ENCODE measurements around the gene KNCN.

The KNCN gene

GRCh38 chr1:46523496-46524353 lies 27.7 kb downstream of the KNCN start:
- no peak for DNase-seq (ENCODE audit: low read depth)

- DNase-seq (ENCODE audit: low read depth) = no peak
Observed at GRCh38 chr1:46522969-46523320, 28.5 kb downstream of the KNCN start.

DNA sequence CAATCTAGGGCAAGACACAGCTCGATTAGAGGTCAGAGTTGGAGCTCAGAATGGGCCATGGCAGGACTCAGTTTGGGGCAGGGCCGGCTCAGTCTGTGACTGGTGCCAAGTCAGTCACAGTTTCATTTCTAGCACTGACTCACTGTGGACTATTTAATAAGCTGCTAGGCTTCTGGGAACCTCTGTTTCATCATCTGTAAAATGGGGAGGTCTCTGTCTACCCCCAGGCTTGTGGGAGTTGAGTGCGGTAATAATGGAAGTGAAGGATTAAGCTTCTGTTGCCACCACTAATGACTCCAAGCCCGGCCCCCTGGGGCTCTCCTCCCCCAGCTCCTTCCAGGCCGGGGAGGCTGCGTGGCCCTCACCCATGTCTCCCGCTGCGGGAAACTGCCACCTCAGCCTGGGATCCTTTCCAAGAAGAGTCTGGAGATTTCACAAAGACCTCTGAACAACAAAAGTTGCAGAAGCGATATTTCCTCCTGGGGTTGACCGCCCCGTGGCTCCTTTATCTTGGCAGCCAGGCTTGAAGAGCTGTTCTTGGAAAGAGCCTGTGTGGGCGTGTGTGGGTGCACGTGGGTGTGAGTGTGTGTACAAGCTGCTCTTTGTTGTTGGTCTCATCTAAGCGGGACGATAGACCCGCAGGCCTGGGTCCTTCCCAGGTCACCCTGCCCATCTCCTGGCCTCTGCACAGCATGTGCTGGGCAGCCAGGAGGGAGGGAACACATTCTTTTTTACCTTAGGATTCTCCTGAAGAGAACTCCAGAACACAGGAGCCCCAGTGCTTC lies 29.1 kb downstream of the KNCN start:
- no peak for DNase-seq (ENCODE audit: low read depth)

DNA sequence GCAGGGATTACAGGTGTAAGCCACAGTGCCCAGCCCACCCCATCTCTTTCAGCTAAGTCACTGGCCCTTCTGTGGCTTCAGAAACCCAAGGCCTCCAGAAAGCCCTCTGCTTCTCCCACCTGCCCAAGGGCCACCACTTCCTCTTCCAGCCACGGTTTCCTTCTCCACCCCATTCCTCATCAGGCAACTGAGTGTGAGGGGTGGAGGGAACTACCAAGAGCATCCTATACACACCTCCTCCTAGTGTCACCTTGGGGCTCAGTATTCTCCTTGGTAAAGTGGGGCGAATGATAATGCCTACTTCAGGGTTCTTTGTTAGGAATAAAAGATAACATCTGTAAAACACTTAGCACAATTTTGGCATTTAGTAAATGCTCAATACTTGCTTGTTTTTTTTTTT lies 30.0 kb downstream of the KNCN start:
- DNase-seq (ENCODE audit: low read depth) = no peak

DNA sequence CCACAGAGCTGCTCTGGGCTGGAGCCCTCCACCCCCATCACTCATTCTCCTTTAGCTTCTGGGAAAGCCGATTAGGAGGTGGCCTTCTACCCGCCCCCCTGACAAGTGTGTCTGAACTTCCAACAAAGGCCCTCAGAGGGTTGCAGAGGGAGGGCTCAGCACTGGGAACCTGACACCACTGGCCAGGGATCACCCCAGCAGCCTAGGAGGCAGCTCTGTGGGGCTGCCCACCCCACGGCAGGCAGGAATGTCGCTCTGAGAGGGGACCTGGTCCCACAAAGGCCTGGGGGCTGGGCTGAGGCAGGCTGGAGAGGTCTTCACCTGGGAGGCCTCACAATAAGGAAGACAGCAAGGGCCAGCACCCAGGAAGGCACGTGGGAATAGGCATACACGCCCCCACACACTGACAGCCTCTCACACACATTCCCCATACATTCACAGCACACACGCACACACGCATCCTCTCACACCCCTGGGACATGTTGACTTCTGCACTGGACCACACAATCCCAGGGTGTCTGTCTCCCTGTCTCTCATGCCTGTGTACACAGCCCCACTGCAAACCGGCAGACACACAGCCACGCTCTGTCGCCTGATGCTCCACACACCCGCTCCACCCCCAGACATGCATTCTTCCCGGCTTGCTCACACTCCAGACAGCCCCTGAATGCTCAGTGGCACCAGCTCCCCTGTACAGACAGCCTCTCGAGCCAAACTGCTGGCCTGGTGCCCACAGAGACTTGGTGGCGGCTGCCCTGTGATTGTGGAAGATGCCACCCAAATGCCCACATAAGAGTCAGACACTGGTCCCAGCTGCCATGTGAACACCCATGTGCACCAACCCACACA lies 31.2 kb downstream of the KNCN start:
- no peak for DNase-seq (ENCODE audit: low read depth)

GRCh38 chr1:46519209-46519608 lies 32.2 kb downstream of the KNCN start:
- DNase-seq (ENCODE audit: low read depth) = no peak

DNA sequence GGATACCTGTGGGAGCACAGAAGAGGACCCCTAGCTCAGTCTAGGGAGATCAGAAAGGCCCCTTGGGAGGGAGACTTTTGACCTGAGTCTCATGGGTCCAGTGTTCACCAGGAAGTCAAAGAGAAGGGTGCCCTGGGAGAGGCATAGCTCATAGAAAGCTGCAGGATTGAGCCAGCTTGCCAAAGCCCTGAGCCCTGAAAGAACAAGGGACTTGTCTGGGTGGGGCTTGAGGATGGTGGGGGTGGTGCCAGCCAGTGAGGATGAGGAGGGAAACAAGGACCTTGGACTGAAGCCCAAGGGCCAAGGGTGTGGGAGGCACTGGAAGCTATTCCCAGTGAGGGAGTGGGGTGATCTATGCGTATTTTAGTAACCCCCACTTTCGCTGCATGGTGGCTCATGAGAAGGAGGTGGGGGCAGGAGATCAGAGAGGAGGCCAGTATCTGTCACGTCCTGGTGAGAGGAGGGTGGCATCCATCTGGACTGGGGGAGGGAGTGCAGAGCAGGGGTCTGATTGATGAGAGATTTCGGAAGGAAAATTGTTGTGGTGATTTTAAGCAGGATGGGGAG lies 33.4 kb downstream of the KNCN start:
- no peak for DNase-seq (ENCODE audit: low read depth)

- DNase-seq (ENCODE audit: low read depth) = no peak
Observed at GRCh38 chr1:46517010-46517600, 34.3 kb downstream of the KNCN start.

DNA sequence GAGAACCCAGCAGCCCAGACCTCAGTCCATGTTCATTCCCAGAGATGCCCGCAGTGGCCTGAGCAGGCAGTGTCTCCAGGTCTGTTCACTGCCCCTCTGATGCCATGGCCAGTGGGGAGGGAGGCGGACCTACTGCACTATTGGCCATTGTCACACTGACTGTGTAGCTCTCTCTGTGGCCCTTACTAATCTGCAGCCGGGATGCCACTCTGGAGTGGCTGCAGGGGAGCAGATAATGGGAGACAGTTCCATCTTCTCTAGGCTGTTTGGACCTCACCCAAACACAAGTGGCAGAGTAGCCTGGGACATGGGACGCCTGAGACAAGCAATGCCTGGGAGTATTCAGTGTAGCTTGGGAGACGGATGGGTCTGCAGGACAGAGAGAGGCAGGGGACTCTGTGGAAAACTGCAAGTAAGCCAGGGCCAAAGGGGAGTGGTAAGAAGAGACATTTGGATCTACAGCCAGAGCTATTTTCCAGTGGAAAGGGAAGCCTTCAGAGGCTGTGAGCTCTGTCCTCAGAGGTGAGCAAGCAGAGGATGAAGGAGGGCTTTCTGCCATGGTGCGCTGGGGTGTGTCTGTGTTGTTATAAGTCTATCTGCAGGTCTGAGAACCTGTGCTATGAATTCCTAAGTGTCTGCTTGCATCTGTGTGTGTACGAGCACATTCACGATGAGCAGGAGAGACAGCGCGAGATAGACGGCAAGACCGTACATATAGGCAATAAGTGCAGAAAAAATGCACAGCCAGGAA lies 35.1 kb downstream of the KNCN start:
- DNase-seq (ENCODE audit: low read depth) = no peak

GRCh38 chr1:46515576-46515975 lies 35.9 kb downstream of the KNCN start:
- DNase-seq (ENCODE audit: low read depth) = no peak

- no peak for DNase-seq (ENCODE audit: low read depth)
Observed at GRCh38 chr1:46513536-46513935, 37.9 kb downstream of the KNCN start.

DNA sequence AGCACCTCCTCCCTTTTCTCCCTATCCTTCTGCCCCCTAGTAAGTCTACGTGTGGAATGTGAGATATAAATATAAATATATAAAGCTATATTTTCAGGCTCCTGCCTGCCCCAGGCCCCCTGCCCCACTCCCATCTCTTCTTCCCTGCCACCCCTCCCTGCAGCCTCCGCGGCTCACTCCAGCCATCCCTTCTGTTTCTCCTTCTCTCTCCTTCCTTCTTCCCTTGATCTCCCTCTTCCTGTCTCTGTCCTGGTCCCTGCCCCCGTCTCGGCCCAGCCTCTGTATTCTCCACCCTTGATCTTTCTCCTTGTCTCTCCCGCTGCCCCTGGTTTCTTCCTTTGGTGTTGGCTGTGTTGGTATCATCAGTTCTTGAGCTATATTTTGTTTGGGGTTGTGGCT lies 38.7 kb downstream of the KNCN start:
- DNase-seq (ENCODE audit: low read depth) = no peak

GRCh38 chr1:46512135-46512791 lies 39.2 kb downstream of the KNCN start:
- no peak for DNase-seq (ENCODE audit: low read depth)

DNA sequence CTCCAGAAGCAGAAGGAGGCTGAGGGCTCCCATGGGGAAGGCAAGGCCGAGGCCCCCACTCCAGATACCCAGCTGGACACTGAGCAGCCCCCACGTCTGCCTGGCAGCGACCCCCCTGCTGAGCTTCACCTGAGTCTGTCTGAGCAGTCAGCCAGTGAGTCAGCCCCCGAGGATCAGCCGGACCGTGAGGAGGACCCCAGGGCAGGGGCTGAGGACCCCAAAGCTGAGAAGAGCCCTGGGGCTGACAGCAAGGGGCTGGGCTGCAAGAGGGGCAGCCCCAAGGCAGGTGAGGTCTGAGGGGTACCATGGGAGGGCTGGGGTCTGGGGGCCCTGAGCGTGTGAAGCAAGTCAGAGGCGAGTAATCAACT lies 40.5 kb downstream of the KNCN start:
- DNase-seq (ENCODE audit: low read depth) = no peak

DNA sequence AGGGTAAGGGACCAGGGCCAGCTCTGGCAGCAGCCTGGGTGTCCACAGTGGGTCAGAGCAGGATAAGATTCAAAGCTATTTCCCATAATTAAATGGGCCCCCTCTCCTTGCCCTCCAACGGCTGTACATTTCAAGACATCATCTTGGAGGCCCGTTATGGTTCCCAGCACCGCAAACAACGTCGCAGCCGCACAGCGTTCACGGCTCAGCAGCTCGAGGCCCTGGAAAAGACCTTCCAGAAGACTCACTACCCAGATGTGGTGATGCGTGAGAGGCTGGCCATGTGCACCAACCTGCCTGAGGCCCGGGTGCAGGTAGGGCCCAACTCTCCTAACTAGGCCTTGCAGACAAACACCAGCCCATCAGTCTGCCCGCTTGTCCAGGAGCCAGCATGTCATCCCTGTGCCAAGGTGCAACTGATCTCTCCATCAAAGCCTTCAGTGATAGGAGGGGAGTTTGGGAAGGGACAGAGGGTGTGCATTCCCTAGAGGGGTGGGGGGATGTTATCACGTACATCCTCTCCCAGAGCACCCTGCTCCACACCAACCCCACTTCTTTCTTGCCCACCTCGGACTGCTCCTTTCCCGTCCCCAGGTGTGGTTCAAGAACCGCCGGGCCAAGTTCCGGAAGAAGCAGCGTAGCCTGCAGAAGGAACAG lies 41.0 kb downstream of the KNCN start:
- DNase-seq (ENCODE audit: low read depth) = no peak

GRCh38 chr1:46508757-46509156 lies 42.7 kb downstream of the KNCN start:
- DNase-seq (ENCODE audit: low read depth) = no peak

GRCh38 chr1:46506470-46507219 lies 44.8 kb downstream of the KNCN start:
- no peak for DNase-seq (ENCODE audit: low read depth)

GRCh38 chr1:46503421-46503820 lies 48.0 kb downstream of the KNCN start:
- no peak for DNase-seq (ENCODE audit: low read depth)

DNA sequence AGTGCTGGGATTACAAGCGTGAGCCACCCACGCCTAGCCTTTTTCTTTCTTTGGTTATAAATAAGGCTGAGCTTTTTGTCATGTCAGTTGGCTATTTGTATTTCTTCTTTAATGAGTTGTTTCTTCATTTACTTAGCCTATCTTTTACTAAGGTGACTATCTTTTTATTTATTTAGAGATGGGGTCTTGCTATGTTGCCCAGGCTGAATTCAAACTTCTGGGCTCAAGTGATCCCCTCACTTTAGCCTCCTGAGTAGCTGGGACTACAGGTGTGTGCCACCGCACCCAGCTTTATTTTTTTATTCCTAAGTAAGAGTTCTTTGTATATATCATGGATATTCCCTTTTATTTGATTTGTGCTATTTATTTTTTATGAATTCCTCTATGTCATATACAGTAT lies 49.9 kb downstream of the KNCN start:
- DNase-seq (ENCODE audit: low read depth) = no peak

All from T follicular helper cell (primary cell).